Peyer's patch (tissue), 4 donors: ENCODE results near the gene RAPGEF1.

ENCODE experiments used
- CTCF ChIP-seq, 6 experiments: fragments of 450-650 bp in 4 of 6; fragments of 200-600 bp in 2 of 6; sonication (generic) in 1 of 6; IDR thresholded peaks; one replicate each; pipeline ENCODE4 v1.5.1; 2017 to 2019; ENCODE audit warnings: antibody characterized with exemption in 6 of 6, mild to moderate bottlenecking in 3 of 6, moderate library complexity in 1 of 6
- POLR2A ChIP-seq, 2 donors: fragments of 450-650 bp; IDR thresholded peaks; one replicate each; pipeline ENCODE4 v1.5.1; 2017; ENCODE audit warnings: antibody characterized with exemption in 2 of 2, mild to moderate bottlenecking in 2 of 2, moderate library complexity in 2 of 2

- no peak for TF ChIP-seq CTCF (IDR thresholded peaks at IDR 0.05)
- TF ChIP-seq POLR2A (IDR thresholded peaks at IDR 0.05) = no peak
These were observed 146.6 kb downstream of the RAPGEF1 start for GRCh38 chr9:131593091-131593820.
